GM12864 (cell line): ENCODE results near the gene ABCC4.
"Not testable (repeated sequence)": the region's sequence is repeated elsewhere in the genome, so short reads cannot be mapped to it uniquely, and the experiment has no call there.

Experiments
- DNase-seq: peaks from one replicate; pipeline ENCODE4 v3.0.0-alpha.2; 2011; ENCODE audit warnings: low read depth
- H3K4me3 ChIP-seq: 2 replicates; pipeline ENCODE4 v1.5.1; 2011; ENCODE audit warnings: mild to moderate bottlenecking, low read depth, low read length, control low read depth
- TF ChIP-seq, protein P1 (sequence below): IDR thresholded peaks from 2 replicates; pipeline ENCODE4 v1.5.1; 2011; ENCODE audit warnings: low read depth, mild to moderate bottlenecking, moderate library complexity, low read length, control low read depth, inconsistent platforms; ENCODE audit errors: missing control alignments

ABCC4 gene

DNA sequence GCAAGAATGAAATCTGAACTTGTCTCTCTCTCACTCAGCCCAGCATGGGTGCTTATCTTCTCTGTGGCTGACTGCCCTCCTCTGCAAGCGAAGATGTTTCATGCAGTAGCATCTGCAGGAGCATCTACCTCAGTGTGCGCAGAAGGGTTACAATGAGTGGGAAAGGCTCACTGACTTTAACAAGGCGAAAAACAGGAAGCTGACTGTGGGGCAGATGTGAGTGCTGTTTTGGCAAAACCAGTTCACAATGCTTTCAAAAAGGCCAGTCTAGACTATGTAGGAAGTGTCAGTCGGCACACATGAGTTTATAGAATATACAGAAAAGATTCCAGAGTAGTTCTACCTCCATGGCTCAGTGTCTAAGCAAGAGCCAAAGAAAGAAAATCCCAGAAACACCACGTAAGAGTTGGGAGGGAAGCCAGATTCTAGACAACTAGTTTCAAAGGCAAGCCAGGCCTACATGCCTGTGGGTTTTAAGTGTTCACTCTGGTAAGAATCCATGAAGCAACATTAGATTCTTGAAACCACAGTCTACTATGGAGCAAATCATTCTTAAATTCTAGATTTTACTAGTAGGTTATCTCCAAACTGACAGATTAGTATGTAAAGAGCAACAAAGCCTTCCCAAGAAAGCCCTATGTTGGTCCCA lies 124.5 kb downstream of the ABCC4 start:
- no peak for DNase-seq
- TF ChIP-seq, protein P1, sequence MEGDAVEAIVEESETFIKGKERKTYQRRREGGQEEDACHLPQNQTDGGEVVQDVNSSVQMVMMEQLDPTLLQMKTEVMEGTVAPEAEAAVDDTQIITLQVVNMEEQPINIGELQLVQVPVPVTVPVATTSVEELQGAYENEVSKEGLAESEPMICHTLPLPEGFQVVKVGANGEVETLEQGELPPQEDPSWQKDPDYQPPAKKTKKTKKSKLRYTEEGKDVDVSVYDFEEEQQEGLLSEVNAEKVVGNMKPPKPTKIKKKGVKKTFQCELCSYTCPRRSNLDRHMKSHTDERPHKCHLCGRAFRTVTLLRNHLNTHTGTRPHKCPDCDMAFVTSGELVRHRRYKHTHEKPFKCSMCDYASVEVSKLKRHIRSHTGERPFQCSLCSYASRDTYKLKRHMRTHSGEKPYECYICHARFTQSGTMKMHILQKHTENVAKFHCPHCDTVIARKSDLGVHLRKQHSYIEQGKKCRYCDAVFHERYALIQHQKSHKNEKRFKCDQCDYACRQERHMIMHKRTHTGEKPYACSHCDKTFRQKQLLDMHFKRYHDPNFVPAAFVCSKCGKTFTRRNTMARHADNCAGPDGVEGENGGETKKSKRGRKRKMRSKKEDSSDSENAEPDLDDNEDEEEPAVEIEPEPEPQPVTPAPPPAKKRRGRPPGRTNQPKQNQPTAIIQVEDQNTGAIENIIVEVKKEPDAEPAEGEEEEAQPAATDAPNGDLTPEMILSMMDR, result no peak
- H3K4me3 ChIP-seq, result no peak overlapping the region

DNA sequence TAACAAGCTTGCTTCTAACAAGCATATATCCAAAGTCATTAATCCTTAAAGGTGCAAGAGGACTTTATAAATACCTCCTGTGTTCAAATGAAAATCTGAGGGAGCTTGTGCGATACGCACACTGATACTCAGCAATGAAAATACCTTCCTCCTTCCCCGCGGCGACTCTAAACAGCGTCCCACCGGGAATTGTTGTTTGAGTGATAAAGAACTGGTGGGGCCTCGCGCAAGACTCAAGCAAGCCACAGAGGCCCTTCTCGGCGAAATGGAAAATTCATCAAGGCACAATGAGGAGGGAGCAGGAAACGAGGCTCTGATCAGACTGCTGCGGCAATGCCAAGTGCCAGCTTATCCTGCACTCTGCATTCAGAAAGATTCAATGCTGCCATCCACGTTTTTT lies 126.7 kb downstream of the ABCC4 start:
- no peak overlapping the region for H3K4me3 ChIP-seq
- TF ChIP-seq, protein P1, result no peak
- no peak for DNase-seq

DNA sequence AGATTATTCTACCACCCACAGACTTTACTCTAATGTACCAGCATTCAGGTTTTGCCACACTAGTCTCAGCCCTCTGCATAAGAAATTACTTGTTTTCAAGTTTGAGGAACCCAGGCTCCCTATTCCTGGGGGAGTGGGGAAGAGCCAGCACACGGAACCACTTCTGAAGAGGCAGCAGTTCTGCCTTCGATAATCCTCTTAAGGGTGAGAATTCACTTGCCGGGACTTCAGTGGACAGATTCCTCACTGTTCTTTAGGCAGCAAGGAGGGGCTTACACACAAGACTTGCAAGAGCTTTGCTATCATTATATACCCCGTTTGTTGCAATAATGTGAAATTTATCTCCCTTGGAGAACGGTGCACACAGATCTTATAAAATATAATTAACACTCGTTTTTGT lies 133.1 kb downstream of the ABCC4 start:
- H3K4me3 ChIP-seq, result no peak overlapping the region
- DNase-seq, result no peak
- TF ChIP-seq, protein P1, result no peak

DNA sequence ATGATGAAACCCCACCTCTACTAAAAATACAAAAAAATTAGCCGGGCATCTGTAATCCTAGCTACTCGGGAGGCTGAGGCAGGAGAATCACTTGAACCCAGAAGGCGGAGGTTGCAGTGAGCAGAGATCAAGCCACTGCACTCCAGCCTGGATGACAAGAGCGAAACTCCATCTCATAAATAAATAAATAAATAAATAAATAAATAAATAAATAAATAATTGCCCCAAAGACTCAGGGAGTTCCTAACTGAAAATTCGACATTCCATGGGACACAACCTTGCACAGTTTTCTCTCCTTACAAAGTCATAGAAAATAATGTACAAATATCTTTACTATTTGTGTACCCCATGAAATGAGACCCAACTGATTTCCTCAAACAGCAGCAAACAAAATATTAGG lies 134.2 kb downstream of the ABCC4 start:
- DNase-seq, H3K4me3 ChIP-seq: not testable (repeated sequence)

DNA sequence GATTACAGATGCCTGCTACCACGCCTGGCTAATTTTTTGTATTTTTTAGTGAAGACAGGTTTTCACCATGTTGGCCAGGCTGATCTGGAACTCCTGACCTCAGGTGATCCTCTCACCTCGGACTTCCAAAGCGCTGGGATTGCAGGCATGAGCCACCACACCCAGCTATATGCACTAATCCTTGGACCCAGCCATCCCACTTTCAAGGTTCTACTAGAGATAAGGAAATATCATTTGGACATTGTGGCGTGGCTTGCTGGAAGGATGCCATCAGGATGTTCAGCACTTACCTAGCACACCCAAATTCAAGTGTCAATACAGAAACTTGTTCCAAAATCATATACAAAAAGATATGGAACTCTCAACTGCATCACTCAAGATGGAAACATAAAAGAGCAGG lies 136.4 kb downstream of the ABCC4 start:
- TF ChIP-seq, protein P1, result no peak
- no peak overlapping the region for H3K4me3 ChIP-seq

DNA sequence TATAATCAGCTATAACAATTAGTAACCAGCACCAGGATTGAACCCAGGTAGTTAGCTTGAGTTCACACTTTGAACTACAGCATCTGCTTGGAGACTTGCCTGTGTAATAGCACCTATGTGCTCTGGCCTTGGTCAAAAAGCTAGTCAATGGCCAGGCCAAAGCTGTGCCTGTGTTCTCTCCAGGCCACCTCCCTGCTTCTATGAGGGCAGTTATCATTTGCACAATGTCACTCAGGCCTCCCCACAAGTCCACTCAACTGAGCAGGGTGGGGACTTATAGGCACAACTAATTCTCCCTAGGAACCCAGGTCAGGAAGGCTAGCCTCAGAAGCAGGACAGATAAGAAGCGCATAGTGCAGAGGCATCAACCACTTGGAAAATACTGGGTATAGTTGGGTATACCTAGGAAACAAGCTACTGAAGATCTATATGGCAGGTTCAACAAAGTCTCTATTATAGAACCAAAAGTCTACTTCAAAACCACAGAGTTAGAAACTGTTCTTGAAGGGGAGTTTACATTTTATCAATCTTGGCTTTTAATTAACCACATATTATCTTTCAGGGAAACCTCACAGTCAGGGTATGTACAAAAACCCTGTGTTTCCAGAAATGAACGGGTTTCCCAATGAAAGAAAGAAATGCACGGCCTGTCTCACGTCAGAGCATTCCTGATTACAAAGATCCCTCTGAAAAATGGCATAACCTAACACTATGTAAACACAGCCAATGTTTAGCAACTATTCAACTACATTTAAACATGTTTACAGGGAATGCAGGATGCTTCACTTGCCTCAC lies 140.9 kb downstream of the ABCC4 start:
- TF ChIP-seq, protein P1, result no peak
- DNase-seq, result no peak
- no peak overlapping the region for H3K4me3 ChIP-seq

More for the DNA sequence above, 136.4 kb downstream of the ABCC4 start:
- DNase-seq, result no peak

DNA sequence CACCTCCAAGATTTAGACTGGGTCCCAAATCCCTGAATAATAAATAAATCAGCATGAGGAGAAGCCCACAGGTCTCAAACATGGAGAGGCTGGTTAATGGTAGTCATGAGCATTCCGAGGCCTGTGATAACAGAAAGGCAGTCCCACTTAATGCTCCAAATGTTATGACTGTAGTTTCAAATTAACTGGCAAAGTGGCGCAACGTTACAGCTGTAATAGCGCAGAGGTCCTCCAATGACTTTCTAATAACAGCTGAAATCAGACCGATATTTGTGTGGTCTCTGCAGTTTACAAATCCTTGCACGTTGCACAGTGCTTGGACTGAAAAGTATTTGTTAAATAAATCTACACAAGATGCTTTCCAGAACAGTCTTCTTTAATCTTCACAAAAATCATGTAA lies 141.8 kb downstream of the ABCC4 start:
- H3K4me3 ChIP-seq, result no peak overlapping the region
- TF ChIP-seq, protein P1, result no peak
- no peak for DNase-seq
